CD4-positive, alpha-beta T cell treated with Interleukin-15 for 1 hour (primary cell): Measurements from ENCODE around the gene NNAT.
"Not testable (repeated sequence)": the region's sequence is repeated elsewhere in the genome, so short reads cannot be mapped to it uniquely, and the experiment has no call there.

ENCODE experiments used
- DNase-seq: peaks from one replicate; pipeline ENCODE4 v3.0.0-alpha.2; 2020

The NNAT gene

DNA sequence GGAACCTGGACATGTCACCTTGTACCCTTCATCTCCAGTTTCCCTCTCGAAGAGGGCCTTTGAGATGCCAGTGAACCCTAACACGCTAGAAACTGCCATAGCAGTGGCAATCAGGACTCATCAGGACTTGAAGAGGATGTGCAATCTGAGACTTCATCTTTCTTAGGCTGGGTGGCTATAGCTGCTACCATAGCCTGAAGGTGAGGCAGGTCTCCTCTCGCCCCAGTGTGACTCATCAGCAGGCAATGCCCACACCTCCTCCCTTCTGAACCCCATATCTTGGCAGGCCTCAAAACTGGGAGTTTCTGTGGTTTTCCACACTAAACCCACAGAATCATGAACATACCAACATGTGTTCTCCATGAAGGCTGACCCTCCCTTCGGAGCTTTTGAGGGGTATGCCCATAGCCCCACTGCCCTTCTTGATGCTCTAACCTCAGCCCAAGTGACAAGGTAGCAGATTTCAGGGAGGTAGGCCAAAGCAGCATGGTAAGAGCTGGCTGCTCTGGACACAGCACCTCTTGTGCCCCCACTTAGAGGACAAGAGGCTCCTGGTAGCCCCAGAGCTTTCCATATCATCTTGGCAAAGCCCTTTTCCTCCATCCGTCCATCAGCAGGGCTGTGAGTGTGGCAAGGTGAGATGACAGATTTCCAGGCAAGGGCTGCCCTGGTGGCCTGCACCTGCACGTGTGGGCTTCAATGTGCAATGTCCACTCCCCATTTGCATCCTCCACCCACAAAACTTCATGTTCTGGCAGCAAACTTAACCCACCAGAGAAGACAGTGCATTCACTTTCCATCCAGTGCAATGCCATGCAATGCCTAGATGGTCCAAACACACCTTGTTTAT is 4.0 kb downstream of the NNAT start:
- no peak for DNase-seq

DNA sequence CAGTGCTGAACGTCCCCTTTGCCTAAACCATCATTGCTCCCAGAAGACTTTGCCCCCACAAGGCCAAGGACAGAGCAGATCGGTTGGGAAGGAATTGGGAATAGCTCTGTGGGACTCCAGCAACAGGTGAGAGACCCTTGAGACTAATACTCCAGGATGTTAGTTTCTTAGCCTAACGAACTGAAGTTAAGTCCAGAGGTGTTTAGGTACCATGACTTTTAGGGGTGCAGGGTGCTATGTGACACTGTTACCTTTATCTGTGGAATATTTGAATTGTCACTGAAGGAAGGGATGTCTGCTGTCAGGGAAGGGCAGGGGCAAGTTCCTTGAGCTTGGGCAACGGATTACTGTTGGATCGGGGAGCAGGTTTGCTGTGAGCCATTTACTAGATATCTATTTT is 4.8 kb downstream of the NNAT start:
- no peak for DNase-seq

DNA sequence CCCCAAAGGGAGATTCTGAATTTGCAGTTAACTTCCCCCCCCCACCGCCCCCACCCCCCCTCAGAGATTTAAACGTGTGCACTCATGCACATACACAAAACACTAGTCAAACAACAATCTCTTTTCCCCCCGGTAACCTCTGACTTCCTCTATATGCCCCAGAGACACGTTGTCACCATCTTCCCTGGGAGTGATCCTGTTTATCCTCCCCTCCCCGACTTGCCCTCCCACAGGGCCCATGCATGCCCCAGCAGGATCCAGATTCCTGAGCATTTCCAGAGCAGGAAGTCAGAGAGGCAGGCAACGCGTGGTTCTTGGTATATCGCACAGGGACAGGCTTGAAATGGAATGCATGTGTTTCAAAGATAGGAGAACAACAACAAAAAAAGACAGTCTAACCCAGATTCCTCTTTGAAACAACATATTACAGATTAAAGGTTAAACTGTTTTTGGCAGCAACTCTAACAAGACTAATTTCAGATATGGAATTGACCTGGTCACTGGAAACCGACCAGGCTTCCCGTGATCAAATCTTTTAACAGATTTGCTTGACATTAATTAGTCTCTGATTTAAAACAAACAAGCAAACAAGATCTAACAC is 5.3 kb downstream of the NNAT start:
- DNase-seq: no peak

DNA sequence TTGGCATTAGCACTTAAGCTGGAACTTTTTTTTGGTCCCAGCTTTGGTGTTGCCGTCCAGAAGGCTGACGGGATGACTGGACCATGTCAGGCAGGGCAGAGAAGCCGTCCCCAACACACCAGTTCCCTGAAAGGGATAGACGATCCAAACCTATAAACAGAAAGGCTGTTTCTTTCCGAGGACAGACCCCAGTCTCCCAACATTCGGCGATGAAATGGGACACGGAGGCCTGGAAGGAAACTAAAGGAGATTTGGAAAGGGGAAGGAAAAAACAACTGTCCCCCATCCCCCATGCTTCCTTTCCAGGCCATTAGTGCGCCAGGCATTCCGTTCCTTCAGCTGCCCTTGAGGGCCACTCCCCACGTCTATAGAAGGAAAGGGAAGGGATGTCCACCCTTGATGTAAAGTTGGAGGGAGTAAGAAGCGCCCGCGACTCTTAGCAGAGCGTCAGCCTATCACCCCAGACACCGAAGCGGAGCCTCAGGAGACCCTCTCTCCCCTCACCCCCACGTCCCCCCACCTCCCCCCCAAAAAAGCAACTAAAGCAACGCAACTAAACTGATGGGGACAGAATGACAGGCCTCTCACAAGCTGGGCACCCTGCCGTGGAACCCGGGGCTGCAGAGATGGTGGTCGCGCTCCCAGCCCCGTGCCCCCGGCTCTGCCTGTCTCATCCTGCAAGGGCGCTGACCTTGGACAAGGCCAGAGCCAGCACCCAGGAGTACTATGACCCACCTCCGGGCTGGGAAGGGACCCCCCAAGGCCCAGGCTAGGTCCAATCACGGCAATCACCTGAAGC is 6.0 kb downstream of the NNAT start:
- no peak for DNase-seq

DNA sequence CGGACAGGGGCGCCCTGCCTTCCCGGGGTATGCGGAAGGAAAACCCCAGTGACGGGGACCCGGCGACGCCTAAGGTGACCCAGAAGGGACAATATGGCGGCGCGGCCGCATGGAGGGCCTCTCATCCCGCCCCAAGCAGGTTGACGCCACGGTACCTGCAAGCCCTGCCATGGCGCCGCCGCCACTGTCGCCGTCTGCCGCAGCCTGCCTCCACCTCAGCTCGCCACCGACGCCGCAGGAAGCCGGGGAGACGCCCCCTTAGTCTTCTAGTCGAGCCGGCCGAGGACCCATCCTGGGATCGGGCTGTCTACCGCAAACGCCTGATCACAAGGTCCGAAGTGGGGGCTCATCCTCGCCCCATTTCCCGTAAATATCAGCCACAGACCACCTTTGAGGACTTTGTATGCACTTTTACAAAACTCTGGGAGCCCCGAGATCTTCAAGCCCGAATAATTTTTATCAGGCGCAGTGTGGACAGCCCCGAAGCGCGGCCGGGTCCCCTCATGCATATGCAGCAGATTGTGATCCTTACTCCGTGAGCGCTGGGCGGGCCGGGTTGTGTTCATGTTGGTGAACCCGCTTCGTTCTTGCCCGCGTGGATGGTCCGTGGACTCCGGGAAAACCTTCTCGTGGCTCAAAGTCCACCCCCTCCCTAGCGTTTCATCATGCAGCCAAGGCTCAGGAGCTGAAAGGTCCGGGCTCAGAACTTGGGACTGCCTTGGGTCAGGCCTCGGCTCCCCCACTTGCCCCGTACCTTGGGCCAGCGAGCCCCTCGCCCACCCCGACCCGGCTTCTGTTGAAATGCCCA is 6.8 kb downstream of the NNAT start, which contains the start of gene BLCAP:
Gene BLCAP (minus strand): TSS at position 239 of the 808 bp plus-strand sequence. CDS start 8,702 bp downstream, outside the sequence.
- peak; percentile 93 for DNase-seq

DNA sequence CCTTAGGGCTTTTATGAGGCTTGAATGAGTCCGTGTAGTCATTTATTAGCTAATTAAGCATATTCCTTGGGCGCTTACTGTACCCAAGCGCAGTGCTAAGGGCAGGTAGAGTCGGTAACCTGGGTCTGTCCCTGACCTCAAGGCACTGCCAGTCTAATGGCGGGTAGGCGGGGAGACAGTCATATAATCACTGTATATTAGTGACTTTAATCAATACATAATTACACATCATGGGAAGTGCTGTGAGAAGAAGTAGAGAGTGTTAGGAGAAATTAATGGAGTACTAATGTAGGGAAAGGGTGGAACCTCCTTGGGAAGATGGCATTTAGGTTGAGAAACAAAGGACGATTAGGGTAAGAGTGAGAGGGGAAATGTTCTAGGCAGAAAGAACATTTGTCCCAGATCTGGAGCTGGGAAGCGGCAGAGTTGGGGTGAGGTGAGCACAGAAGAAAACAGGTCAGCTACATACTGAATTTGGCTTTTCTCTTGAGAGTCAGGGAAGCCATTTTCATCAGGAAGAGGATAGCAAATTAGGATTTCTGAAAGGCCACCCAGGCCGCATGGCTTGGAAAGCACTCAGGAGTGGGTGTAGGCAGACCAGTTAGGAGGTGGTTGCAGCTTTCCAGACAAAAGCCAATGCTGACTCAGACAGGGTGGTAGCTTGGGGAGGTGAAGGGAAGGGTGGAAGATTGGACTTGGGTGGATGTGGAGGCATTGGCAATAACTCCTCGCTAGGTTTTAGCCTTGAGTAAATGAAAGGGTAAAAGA is 7.6 kb downstream of the NNAT start:
- no peak for DNase-seq

DNA sequence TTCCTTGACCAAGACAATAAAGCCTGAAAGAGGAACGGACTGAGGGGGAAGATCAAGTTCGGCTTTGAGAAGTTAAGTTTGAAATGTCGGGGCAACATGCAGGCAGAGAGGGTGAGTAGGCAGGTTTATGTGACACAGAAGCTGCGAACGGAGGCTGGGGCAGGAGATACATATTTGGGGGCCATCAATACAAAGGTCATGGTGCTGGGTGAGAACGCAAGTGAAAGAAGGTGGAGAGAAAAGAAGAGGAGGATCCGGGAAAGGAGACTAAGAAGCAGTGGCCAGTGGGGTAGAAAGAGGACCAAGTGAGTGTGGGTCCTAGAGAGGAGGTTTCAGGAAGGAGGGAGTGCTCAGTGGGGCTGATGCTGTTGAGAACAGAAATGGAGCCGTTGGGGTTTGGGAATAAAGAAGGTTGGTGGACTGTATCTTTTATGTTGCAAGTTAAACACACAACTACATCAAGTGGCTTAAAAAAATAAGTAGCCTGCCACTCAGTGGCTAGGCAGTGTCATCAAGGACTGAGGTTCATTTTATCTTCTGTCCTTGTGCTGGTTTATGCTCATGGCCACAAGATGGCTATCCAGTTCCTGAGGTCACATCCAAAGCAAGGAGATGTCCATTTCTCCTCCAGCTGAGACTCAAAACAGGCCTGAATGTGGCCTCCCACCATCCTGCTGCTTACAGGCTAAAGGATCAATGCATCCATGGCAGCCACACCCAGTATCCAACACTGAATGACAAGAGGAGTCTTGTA is 8.3 kb downstream of the NNAT start:
- no peak for DNase-seq

DNA sequence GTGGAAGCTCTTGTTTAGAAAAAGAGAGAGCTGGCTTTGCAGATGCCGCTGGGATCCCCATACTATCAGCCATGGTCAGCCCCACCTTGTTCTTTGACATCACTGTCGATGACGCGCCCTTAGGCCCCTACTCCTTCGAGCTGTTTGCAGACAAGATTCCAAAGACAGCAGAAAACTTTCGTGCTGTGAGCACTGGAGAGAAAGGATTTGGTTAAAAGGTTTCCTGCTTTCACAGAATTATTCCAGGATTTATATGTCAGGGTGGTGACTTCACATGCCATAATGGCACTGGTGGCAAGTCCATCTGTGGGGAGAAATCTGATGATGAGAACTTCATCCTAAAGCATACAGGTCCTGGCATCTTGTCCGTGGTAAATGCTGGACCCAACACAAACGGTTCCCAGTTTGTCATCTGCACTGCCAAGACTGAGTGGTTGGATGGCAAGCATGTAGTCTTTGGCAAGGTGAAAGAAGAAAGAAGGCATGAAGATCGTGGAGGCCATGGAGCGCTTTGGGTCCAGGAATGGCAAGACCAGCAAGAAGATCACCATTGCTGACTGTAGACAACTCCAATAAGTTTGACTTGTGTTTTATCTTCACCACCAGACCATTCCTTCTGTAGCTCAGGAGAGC is 9.0 kb downstream of the NNAT start:
- DNase-seq: no peak

DNA sequence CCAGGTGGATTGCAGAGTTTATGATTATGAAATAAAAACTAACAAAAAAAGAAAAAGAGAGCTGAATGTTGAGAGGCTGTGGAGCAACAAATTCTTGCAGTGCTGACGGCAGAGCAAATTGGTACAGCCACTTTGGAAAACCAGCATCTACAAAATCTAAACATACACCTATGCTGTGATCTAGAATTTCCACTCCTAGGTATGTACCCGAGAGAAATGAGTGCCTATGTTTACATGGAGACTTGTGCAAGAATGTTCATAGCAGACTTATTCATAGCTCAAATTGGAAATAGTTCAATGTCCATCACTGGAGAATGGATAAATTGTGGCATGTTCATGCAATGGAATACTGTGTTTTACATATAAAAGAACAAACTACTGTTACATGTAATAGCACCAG is 9.6 kb downstream of the NNAT start:
- no peak for DNase-seq

DNA sequence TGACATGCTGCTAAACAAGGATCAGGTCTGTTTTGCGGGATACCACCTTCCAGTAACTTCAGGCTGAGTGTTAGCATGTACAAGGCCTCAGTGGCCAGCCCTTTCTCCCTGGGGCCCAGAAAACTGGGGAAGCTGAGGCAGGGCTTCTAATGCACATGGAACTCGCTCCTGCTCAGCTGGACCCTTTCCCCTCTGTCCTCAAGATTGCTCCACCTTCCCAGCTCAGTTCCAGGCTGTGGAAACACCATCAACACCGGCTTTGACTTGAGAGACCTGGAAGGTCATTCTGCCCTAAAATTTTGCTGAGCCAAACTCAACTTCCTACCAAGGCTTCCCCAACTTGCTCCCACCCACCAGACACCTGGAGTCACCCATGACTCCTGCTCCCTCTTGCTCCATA is 10.8 kb downstream of the NNAT start:
- no peak for DNase-seq

DNA sequence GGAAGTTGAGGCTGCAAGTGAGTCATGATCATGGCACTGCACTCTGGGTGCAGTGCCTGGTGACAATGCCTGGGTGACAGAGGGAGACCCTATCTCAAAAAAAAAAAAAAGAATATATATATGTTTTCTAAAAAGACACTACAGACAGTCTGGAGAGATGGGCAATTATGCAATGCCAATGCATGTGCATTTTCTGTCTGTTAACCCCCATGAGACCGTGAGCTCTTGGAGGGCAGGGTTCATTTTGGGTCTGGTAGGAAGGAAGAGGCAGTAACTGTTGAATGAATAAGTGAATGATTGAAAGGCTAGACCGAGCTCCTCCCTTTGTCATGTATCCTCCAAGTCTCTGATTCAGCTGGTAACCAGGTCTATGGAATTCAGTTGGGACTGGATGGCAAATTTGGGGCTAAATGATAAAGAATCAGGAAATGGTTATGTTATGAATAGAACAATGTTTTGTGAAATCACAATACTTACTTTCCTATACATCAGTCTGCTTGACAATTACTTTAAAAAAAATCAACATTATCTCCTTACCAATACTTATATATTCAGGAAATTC is 12.2 kb downstream of the NNAT start:
- no peak for DNase-seq

DNA sequence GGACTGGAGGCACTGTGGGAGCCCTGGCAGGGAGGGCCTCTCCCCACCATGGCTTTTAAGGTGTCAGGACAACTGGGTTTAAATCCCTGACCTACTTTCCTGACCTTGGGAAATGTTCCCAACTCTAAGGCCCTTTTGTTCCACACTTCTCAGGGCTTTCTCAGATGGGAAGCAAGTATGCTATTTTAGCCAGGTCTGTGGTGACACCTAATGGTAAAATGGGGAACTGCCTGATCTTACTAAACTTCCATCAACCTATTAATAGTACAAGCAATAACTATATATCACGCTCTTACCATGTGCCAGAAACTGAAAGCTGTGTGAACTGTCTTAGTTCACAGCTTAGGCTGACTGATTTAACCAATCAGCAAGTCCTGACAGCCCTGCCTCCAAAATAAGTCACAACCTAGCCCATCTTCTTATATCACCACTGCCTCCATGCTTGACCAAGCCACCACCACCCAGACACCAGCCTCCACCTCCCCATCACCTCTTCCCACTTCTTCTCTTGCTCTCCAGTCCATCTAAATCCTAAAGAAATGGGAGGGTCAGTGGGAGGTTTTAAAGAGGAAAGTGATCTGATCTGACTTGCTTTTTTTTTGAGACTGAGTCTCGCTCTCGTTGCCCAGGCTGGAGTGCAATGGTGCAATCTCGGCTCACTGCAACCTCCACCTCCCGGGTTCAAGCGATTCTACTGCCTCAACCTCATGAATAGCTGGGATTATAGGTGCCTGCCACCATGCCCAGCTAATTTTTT is 13.5 kb downstream of the NNAT start:
- peak; percentile 41 for DNase-seq

DNA sequence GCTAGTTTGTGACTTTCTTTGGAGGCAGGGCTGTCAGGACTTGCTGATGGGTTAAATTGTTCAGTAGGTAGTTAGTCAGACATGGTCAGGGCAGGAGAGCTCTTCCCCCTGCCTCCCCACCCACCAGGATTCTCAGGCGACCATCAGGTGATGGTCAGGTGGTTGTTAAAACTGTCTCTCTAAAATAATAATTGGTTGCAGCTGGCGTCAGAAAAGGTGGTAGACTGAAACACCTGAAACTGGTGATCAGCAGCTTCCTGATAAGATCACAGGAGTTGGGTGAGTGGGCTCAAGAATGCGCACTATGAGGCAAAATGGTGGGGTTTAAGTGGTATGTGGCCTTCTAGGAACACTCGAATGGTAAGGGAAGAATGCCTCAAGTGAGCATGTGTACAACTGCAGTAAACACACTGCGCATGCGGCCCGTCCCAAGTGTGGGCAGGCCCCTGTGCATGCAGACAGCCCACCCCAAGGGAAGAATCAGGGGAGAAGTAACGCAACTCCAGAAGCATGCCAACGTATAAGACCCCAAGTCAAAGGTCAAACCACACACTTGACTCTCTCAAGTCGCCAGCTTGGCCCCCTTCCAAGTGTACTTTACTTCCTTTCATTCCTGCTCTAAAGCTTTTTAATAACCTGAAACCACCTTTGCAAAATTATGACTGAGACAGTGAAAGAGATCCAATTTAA is 14.5 kb downstream of the NNAT start:
- DNase-seq: no peak

DNA sequence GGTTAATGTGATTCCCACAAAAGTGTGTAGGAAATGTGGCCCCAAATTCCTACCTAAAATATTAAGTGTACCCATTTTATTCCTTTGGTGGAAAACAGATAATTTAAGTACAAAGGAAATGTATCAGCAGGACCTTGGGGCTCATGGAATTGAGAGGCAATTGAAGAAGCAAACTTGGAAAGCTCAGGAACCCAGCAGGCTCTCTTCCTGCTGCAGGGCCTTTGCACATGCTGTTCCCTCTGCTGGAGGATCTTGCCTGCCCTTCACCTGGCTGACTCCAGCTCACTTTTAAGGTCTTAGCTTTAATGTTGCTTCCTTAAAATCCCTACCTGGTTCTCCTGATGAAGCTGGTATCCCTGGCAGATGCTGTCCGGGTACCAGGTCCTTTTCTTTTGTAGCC is 16.5 kb downstream of the NNAT start:
- no peak for DNase-seq

DNA sequence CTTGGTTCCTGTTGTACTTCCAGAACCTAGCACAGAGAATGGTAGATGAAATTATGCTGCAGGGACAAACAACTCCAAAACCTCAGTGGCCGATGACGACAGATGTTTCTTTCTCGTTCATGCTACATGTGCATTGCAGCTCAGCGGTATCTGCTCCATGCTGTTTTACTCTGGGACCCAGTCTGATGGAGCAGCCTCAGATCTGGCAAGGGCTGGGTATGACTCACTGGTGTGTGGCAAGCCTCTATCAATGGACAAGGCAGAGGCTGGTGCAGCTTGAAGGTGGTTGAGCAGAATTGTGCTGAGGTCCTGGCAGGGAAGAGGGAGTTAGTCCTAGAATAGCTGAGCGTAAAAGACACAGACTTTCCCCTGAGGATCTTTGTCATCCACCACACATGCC is 17.0 kb downstream of the NNAT start:
- no peak for DNase-seq

DNA sequence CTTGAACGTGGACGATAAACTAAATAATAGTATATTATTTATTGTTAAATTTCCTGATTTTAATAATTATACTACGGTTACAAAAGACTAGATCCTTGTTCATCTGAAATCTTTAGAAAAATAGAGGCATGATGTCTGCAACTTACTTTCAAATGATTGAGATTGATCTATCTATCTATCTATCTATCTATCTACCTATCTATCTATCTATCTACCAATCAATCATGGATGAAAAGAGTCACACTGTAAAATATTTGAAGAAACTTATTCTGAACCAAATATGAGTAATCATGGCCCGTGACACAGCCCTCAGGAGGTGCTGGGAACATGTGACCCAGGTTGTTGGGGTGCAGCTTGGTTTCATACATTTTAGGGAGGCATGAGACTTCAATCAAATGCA is 18.4 kb downstream of the NNAT start:
- no peak for DNase-seq

DNA sequence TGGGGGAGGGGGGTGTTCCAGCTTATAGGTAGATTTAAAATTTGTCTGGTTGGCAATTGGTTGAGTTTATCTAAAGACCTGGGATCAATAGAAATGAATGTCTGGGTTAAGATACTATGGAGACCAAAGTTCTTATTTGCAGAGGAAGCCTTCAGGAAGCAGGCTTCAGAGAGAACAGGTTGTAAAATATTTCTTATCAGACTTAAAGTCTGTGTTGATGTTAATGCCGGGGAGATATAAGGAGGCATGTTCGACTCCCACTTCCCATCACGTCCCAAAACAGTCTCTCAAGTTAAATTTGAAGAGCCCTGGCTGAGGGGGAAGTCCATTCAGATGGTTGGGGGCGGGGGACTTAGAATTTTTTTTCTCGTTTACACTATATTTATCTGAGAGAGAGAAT is 19.0 kb downstream of the NNAT start:
- no peak for DNase-seq

DNA sequence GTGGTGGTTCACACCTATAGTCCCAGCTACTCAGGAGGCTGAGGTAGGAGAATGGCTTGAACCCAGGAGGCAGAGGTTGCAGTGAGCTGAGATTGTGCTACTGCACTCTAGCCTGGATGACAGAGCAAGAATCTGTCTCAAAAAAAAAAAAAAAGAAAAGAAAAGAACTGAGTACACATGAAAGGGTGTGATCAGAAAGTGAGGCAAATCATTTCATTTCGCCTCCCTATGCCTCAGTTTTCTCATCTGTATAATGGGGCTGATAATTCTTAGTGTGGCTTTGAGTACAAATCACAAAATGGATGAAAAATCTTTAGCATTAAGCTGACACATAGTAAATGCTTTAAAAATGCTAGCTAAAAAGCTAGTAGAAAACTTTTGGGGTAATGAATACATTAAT is 19.8 kb downstream of the NNAT start:
- DNase-seq: not testable (repeated sequence)

DNA sequence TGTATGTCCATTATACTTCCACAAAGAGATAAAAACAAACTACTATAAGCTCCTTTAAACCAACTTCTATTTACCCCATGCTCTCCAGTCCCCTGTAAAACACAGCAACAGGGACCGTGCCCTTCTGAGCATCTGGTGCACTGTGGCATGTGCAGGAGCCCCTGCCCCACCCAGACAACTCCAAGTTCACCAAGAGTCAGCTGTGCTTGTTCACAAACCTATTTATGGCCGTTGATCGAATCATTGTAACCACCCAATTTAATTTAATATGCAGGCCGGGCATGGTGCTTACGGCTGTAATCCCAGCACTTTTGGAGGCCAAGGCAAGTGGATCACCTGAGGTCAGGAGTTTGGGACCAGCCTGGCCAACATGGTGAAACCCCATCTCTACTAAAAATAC is 20.3 kb downstream of the NNAT start:
- DNase-seq: no peak
